ENCODE measurements around the gene LECT2.

Gene LECT2

GRCh38 chr5:135996611-135997010 is 41.8 kb upstream of the LECT2 start:
- no peaks in the 10 kb centered on the region for H4K20me1 ChIP-seq (ENCODE audit: insufficient read depth)
- H3K4me2 ChIP-seq, result no peak overlapping the region
- no peak overlapping the region for H3K9ac ChIP-seq
- H3K4me1 ChIP-seq (ENCODE audit: low read depth, poor library complexity, severe bottlenecking), result no peaks in the 10 kb centered on the region
- no peak overlapping the region for H2AFZ ChIP-seq (ENCODE audit: low read depth)
- H3K36me3 ChIP-seq (ENCODE audit: insufficient read depth), result no peaks in the 10 kb centered on the region
- no peaks in the 10 kb centered on the region for H3K79me2 ChIP-seq (ENCODE audit: insufficient read depth, low read depth)
- H3K4me3 ChIP-seq (IDR thresholded peaks at IDR 0.05; ENCODE audit: insufficient read depth, low read depth, low read length), result no peak overlapping the region
- no peak for TF ChIP-seq CTCF (conservative IDR thresholded peaks at IDR 0.05; ENCODE audit: low read depth, low read length)
- no peaks in the 10 kb centered on the region for H3K27me3 ChIP-seq (ENCODE audit: insufficient read depth, low read depth)
- H3K27ac ChIP-seq, result no peak overlapping the region

GRCh38 chr5:135995976-135996375 is 41.2 kb upstream of the LECT2 start:
- Histone ChIP-seq H3K4me1 (ENCODE audit: low read depth, poor library complexity, severe bottlenecking) (no peaks in the 10 kb centered on the region), H3K4me3 (IDR thresholded peaks at IDR 0.05; ENCODE audit: insufficient read depth, low read depth, low read length) (no peak overlapping the region), H3K9ac (no peak overlapping the region), H3K79me2 (ENCODE audit: insufficient read depth, low read depth) (no peaks in the 10 kb centered on the region), H3K27ac (no peak overlapping the region), H3K36me3 (ENCODE audit: insufficient read depth) (no peaks in the 10 kb centered on the region), H3K27me3 (ENCODE audit: insufficient read depth, low read depth) (no peaks in the 10 kb centered on the region), H4K20me1 (ENCODE audit: insufficient read depth) (no peaks in the 10 kb centered on the region), H3K4me2 (no peak overlapping the region), H2AFZ (ENCODE audit: low read depth) (no peak overlapping the region)
- no peak for TF ChIP-seq CTCF (conservative IDR thresholded peaks at IDR 0.05; ENCODE audit: low read depth, low read length)

- Histone ChIP-seq H3K79me2 (ENCODE audit: insufficient read depth, low read depth) (no peaks in the 10 kb centered on the region), H3K9ac (no peak overlapping the region), H3K4me2 (no peak overlapping the region), H3K4me3 (IDR thresholded peaks at IDR 0.05; ENCODE audit: insufficient read depth, low read depth, low read length) (no peak overlapping the region), H3K4me1 (ENCODE audit: low read depth, poor library complexity, severe bottlenecking) (no peaks in the 10 kb centered on the region), H2AFZ (ENCODE audit: low read depth) (no peak overlapping the region), H3K36me3 (ENCODE audit: insufficient read depth) (no peaks in the 10 kb centered on the region), H3K27ac (no peak overlapping the region), H4K20me1 (ENCODE audit: insufficient read depth) (no peaks in the 10 kb centered on the region), H3K27me3 (ENCODE audit: insufficient read depth, low read depth) (no peaks in the 10 kb centered on the region)
- TF ChIP-seq CTCF (conservative IDR thresholded peaks at IDR 0.05; ENCODE audit: low read depth, low read length), result no peak
Observed at GRCh38 chr5:135993880-135994636, 39.3 kb upstream of the LECT2 start.

- TF ChIP-seq CTCF (conservative IDR thresholded peaks at IDR 0.05; ENCODE audit: low read depth, low read length), result no peak
- H4K20me1 ChIP-seq (ENCODE audit: insufficient read depth), result no peaks in the 10 kb centered on the region
- H3K4me2 ChIP-seq, result no peak overlapping the region
- H3K79me2 ChIP-seq (ENCODE audit: insufficient read depth, low read depth), result no peaks in the 10 kb centered on the region
- no peaks in the 10 kb centered on the region for H3K4me1 ChIP-seq (ENCODE audit: low read depth, poor library complexity, severe bottlenecking)
- no peaks in the 10 kb centered on the region for H3K36me3 ChIP-seq (ENCODE audit: insufficient read depth)
- no peak overlapping the region for H3K27ac ChIP-seq
- no peak overlapping the region for H3K4me3 ChIP-seq (IDR thresholded peaks at IDR 0.05; ENCODE audit: insufficient read depth, low read depth, low read length)
- H3K27me3 ChIP-seq (ENCODE audit: insufficient read depth, low read depth), result no peaks in the 10 kb centered on the region
- no peak overlapping the region for H2AFZ ChIP-seq (ENCODE audit: low read depth)
- no peak overlapping the region for H3K9ac ChIP-seq
Observed at GRCh38 chr5:135993335-135993879, 38.6 kb upstream of the LECT2 start.
